PC-9 (cell line): ENCODE results near the gene TLK2.

Experiments used
- CTCF ChIP-seq: fragments of 200-600 bp; sonication (generic); conservative IDR thresholded peaks from 2 replicates; pipeline ENCODE4 v1.6.1; 2017; ENCODE audit warnings: mixed run types, antibody characterized with exemption, mild to moderate bottlenecking, moderate library complexity
- EZH2 ChIP-seq: fragments of 200-600 bp; sonication (generic); IDR thresholded peaks from 2 replicates; pipeline ENCODE4 v1.8.0; 2017; ENCODE audit warnings: antibody characterized with exemption, low read depth

GRCh38 chr17:62650587-62650986 is 172.0 kb downstream of the TLK2 start:
- TF ChIP-seq CTCF (no peak), EZH2 (no peak)
